Left ventricle myocardium superior (tissue), 1 donor: ENCODE data around the gene MGAT5. TPM values are rescaled to one million over a fixed set of nuclear protein-coding genes. Genes with fewer than 3 reads are reported as not detected.

ENCODE experiments used
- ATAC-seq: fragments of 200-7000 bp; cut with Tn5 transposase; one replicate; pipeline ENCODE4 v1.9.1; 2020; ENCODE audit warnings: mild to moderate bottlenecking, moderate library complexity
- DNase-seq: peaks from one replicate; pipeline ENCODE4 v3.0.0-alpha.2; 2020
- intact Hi-C: fragments of 100-400 bp; cut with micrococcal nuclease; formaldehyde crosslinking; loops from one replicate; pipeline ENCODE4 v1.11.0; 2022
- total RNA-seq: library from RNA; stranded (reverse); fragmentation: NEBNext Ultra II Directional; extraction: Animal tissue kit (Norgen Biotek cat#: 25700); gene quantifications from one replicate; pipeline ENCODE4 v1.2.1, GENCODE V29; 2021
- donor health status: DM: no; HTN: yes; CAD: no; lungs with severe emphysema.

MGAT5 gene
- total RNA-seq, 1 donor from 2014 or later = 98.1 TPM

DNA sequence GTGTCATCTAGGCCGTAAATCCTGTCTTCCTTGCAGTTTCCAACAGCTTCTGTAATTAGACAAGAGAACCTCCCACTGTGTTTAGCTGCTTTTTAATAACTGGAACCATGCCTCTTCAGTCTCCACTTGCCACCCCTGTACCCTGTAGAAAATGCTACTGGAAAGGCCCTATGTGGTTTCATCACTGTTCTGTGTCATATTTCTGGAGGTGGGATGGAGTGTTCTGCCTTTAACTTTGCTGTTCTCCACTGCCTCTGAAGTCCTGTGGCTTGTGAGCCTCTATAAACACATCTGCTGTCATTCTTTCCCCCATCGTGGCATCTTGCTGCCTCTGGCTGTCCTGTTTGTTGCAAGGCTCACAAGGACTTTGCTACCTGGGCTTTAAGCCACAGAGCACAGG is 17.9 kb downstream of the MGAT5 start:
- DNase-seq (no peak), ATAC-seq (no peak)
- intact Hi-C loops = no loop called here

- ATAC-seq = no peak
- DNase-seq = no peak
- intact Hi-C loops = no loop called here
These were observed 18.9 kb downstream of the MGAT5 start for GRCh38 chr2:134272806-134273205.

DNA sequence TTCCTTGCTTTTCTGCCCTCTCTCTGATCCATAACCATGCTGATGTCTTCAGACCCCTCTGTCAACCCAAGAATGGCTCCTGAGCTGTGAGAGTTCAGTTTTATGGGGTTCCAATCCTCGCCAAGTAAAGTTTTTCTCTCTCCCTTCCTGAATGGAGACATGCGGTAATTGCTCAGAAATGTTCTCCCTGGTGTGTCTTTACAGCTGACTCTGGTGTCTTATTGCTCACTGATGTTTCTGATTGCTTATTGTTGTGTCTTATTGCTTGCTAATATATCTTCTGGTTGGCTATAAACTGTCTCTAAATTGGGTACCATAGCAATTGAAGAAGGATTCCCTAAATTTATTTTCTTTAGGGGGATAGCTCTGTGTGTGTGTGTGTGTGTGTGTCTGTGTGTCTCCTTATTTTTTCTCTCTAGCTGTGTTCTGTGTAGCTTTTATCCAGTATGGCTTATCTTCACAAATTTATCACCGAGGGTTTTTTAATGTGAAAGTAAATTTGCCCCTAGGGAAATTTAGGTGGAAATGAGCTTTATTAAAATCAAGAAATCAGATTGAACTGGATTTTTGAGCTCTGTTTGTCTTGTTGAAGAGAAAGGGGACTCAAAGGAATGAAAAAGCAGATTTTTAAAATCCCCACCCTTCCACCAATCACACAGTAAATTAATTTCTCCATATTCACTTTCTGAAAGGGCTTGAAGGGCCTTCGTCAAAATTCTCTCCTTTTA is 19.5 kb downstream of the MGAT5 start:
- intact Hi-C loops = no loop called here
- DNase-seq = no peak
- no peak for ATAC-seq

GRCh38 chr2:134274121-134274520 is 20.2 kb downstream of the MGAT5 start:
- ATAC-seq (no peak), DNase-seq (no peak)
- intact Hi-C loops = no loop called here

DNA sequence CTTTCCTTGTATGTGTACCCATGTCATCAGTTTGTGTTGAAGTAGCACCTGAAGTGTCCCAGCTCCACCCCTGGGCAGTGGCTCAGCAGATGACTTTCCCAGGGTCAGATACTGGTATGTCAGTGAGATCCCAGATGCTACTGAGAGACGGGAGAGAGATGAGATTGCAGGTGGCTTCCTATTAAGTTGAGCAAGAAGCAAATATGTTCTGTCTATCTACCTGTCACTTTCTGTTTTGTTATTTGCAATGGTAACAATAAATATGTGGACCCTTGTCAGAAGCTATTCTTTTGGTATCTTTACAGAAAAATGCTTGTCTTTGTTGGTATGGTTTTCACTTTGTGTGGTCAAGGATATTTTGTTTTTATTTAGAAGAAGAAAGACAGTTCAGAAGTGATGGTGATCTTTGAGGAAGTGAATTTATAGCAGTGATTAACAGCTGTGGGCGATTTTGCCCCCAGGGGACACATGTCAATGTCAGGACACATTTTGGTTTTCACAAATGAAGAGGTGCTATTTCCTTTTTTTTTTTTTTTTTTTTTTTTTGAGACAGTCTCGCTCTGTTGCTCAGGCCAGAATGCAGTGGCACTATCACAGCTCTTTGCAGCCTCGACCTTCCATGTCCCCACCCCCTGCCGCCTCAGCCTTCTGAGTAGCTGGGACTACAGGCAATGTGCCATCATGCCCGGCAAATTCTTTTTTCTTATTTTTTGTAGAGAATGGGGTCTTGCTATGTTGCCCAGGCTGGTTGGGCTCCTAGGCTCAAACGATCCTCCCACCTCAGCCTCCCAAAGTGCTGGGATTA is 21.4 kb downstream of the MGAT5 start:
- ATAC-seq (no peak), DNase-seq (no peak)
- intact Hi-C loops = no loop called here

GRCh38 chr2:134276381-134277172 is 22.7 kb downstream of the MGAT5 start:
- ATAC-seq = no peak
- intact Hi-C loops = no loop called here
- no peak for DNase-seq

- intact Hi-C loops = no loop called here
- no peak for ATAC-seq
- DNase-seq = no peak
These were observed 23.4 kb downstream of the MGAT5 start for GRCh38 chr2:134277223-134277622.

DNA sequence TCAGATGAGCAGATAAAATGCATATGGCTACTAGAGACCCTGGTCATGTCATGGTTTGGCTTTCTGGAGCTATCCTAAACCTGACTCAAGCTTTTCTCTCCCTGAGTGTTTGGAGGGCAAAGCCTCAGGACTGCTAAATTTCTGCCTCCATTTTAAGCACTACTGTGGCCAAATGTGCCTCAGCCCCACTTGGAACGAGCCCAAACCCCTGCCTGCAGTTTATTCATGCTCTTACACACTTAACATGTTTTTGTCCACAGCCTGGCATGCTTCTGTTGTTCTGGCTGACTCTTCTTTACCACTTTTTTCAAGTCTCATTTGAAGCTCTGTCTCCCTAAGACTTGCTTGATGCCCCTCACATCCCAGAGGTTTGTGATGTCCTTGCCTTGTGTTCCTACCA is 24.7 kb downstream of the MGAT5 start:
- intact Hi-C loops = no loop called here
- no peak for ATAC-seq

DNA sequence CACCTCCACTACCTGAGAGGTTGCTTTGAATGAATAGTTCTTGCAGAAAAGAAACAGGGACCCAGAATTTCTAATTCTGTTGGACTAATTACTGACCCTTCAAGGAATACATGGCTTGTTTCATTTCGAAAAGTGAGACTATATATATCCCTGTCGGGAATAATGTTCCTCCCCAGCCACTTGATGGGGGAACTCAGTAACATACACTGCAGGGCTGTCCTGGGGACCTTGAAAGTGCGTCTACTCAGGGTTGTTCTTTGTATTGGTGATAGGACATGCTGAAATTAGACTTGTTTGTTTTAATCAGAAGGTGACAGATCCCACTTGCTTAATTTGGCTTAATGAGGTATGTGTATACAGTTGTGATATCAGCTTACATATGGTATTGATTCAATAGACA is 25.5 kb downstream of the MGAT5 start:
- DNase-seq = no peak
- intact Hi-C loops = no loop called here
- peak; percentile 72 for ATAC-seq

More for the DNA sequence above, 24.7 kb downstream of the MGAT5 start:
- DNase-seq = no peak

- no peak for ATAC-seq
- intact Hi-C loops = no loop called here
- DNase-seq = no peak
These were observed 26.4 kb downstream of the MGAT5 start for GRCh38 chr2:134280231-134280630.

DNA sequence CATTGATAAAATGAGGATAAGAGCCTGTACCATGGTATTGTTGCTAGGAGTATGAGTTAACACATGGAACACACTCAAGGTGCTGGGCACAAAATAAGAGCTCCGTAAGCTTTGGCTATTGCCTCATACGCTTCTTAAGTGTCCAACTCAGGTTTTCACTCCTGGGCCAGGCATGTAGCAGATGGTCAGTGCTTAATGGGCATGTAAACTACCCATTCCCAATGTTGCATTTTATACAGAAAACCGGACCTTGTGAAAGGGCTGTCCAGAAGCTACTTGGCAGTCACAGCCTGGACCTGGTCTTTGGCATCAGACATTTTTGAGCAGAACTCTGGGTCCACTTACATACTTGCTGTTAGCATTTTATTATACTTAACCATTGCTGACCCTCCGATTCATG is 26.9 kb downstream of the MGAT5 start:
- ATAC-seq (no peak), DNase-seq (no peak)
- intact Hi-C loops = no loop called here

GRCh38 chr2:134281815-134282419 is 28.0 kb downstream of the MGAT5 start:
- ATAC-seq (peak; percentile 78), DNase-seq (no peak)
- intact Hi-C loops = no loop called here

DNA sequence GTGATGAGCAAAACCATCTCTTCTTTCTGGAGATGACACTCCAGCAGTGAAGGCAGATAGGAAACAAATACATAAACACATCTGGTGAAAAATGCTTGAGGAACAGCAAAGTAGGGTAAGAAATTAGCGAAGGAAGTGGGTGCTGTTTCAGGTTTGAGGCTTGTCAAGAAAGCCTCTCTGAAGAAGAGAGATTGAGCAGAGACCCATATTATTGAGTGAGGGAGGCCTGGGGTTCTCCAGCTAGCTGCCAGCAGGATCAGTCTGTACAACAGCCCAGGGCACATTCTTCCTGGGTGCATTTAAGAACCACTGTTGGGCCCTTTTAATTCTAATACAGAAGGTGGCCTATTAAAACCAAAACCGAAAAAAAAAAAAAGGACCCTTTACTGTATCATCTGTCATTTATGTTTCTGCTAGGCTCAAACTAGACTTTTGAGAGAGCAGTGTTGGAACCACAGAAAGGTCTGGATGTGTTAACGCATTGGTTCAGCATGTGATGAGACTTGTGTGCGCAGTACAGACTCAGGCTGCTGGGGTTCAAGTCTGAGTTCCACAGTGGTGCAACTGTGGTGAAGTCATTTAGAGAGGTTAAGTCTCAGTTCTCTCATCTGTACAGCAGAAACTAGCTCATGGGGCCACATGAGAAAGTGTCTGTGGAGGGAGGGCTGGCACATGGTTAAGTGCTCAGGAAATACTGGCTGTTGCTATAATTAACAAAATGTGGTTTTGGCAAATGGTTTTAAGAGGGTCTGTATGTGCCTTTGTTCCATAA is 28.9 kb downstream of the MGAT5 start:
- ATAC-seq = no peak
- intact Hi-C loops = no loop called here

DNA sequence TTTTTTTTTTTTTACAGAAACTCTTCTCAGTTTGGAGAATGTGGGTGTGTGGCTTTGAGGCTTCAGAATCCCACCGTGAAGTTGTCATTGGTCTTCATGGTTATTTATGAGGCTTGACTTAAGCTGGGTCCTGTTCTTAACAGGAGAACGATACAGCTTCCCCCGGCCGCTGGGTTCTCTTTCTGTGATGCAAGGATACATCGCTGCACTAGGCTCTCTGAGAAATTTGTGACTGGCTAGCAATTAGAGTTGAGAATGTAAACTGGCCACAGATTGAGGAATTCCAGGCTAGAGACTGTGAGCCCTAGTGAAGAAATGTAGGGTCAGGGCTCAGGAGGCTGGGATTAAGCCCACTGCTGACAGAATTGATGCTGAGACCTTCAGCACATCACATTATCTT is 29.8 kb downstream of the MGAT5 start:
- ATAC-seq (no peak), DNase-seq (no peak)
- intact Hi-C loops = no loop called here

More for the DNA sequence above, 28.9 kb downstream of the MGAT5 start:
- no peak for DNase-seq

DNA sequence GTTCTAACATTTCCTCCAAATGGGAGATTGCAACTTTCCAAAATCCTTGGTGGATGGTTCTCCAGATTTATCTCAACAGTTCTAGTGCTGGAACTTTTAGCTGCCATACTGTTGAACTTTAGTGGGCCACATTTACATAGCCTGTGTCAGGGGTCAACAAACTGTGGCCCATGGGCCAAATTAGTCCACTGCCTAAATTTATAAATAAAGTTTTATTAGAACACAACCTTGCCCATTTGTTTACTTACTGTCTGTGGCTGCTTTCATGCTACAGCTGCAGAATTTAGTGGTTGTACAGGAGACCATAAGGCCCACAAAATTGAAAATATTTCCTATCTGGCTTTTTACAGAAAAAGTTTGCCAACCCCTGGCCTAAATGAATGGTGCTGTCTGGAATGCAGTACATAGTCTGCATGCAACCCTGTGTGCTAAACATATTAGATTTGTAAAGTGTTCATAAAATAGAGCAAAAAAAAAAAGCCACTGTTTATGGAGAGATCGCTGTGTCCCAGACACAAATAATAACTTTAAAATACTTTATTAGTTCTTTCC is 30.3 kb downstream of the MGAT5 start:
- ATAC-seq (no peak), DNase-seq (no peak)
- intact Hi-C loops = no loop called here

DNA sequence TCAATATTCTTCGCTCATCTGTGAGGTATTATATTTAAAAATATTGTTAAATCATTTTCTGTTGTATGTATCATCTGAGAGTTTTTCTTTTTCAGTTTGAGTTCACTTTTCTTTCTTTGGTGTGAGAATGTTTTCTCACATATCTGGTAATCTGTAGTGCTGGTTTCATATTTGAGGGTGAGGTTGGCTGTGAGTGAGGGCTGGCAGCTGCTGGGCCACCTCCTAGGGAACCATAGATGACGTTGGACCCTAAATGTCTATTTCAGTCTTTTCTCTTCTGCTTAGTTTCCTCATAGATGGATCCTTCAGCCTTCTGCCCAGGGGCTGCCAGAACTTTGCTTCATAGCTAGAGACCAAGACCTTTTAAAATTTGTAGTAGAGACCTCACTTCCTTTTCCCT is 33.5 kb downstream of the MGAT5 start:
- DNase-seq = no peak
- intact Hi-C loops = no loop called here
- ATAC-seq = peak; percentile 20

GRCh38 chr2:134288814-134289213 is 34.9 kb downstream of the MGAT5 start:
- intact Hi-C loops = no loop called here
- ATAC-seq (peak; percentile 17), DNase-seq (no peak)

- DNase-seq (no peak), ATAC-seq (peak; percentile 22)
- intact Hi-C loops = no loop called here
These were observed 35.4 kb downstream of the MGAT5 start for GRCh38 chr2:134289225-134289624.

DNA sequence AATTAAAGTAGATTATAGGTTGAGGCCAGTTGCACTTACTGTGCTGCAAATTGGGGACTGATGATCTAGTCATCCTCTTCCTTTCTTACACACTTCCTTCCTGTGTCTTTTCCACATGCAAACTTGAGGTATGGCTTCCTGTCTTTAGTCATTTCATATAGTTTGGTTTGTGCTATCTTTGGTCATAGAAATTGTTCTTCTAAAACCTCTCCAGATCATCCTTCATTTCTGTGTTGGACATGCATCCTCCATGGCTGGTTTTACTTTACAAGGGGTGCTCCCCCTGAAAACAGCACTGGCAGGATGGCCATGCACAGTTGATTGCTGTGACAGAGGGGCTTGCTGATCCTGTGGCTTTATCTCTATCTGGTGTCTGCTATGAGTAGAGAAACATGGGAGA is 36.5 kb downstream of the MGAT5 start:
- ATAC-seq = no peak
- DNase-seq = no peak
- intact Hi-C loops = no loop called here
